GM19395 (cell line): ENCODE data around the gene ATF5.
"Not testable (repeated sequence)": the region's sequence is repeated elsewhere in the genome, so short reads cannot be mapped to it uniquely, and the experiment has no call there.

Experiments
- ATAC-seq: cut with Tn5 transposase; IDR thresholded peaks from one replicate; pipeline ENCODE4 v1.9.1; 2021; ENCODE audit warnings: mild to moderate bottlenecking, moderate library complexity; ENCODE audit not compliant: unreplicated experiment

The ATF5 gene

DNA sequence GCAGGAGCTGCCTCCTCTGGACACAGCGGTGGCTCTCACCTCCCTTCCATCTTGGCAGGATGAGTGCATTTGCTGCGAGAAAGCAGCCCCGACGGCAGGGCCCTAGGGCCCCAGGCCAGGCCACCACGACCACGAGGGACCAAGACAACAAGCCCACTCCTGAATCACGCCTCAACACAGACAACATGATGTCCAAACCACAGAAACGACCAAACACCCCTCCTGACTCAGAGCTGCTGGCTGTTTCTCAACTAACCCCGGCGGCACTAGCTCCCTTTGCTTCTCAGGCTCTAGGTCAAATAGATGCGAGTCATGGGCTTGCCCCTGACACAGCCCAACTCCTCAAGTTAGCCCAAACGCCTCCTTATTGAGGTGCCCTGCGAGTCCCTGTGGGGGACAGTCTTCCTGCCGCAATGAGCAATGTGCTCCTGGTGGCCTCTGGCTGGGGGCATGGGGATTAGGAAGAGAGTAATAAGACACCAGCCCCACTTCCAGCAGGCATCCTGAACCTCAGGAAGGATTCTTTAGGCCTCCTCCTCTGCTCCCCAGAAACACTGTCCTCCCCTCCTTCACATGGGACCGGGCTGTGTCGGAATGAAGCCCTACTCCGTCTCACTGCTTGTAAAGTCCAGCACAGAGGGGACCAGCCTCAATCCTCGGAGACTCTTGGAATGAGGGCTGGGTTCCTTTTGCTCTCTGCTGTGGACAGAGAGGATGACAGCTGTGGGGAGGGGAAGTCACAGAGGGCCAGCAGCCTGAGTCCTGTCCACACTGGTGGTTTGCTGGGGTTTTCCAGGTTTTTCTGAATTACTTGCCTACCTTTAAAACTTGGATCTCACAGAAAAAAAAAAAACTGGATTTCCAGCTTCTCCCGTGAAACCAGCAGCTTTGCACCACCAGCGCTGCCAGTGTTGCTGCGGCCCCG lies 6.9 kb upstream of the ATF5 start:
- no peak for ATAC-seq

DNA sequence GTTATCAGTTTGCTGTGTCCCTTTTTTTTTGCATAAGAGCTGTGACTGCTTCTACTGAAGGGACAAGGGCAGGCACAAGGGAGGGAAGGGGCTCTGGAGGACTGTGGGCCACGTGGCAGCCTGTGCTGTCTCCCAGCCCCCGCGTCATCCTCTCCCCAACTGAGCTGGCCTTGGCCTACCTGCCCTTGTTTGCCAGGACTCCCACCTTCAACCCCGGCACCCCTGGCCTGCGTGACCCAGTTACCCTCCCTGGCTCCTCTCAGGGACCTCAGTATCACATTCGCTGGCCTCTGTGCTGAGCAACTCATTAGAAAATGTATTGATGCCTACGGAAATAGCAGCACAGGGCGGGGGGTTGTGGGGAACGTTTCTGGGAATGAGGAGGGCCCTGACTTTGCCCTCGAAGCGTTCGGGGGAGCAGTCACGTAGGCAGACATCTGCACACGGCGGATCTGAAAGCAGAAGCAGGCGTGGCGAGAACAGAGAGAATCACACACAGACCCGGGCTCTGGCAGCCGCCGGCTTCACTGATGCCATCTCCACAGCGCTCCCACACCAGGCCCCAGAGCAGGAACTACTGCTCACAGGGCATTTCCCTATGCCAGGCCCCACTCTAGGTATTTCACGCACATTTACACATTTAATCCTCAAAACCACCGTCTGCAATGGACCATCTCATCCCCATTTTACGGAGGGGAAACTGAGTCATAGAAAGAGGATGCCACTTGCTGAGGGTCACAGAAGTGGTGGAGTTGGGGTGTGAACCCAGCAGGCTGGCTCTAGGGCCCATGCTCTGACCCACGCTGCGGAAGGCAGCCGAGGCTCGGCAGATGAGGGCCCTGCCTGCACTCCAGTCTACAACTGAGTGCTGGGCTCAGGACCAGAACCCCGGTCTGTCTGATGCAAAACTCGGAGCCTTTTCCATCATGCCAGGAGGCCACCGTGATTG lies 5.7 kb upstream of the ATF5 start:
- no peak for ATAC-seq

DNA sequence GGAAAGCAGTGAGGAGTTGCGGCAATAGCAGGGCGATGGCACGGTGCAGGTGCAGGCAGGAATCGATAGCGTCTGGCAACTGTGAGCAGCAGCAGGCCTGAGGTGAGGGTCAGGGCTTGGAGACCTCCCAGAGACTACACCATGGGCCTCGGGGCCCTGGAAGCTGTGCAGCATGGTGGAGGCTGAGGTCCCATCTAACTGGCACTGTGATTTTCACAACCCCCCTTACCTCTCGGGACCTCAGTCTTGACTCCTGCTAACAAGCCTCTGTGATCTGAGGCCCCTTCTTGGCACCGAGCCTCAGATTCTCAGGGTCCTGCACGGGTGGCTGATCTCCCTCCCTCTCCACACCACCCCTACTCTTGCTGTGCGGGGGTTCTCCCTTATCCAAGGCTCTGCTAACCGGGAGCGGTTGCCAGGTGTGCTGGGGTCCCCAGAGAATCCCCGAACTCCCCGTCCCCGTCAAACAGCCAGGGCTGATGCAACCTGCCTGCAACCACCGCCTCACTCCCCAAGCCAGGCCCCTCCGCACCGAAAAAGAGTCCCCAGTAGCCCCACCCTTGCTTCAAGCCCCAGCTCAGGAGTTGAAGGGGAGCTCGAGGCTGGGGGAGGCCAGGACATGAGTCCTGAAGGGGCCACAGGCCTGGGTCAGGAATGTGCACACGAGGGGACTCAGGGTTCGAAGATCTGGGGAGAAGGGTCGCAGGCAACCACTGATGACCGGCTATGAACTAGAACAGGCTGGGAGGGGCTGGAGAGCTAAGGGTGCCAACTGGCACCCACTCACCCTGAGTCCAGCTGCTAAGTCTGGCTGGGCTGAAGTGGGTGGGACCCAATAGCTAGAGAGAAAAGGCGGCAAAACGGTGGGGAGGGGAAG lies 4.8 kb upstream of the ATF5 start:
- no peak for ATAC-seq

DNA sequence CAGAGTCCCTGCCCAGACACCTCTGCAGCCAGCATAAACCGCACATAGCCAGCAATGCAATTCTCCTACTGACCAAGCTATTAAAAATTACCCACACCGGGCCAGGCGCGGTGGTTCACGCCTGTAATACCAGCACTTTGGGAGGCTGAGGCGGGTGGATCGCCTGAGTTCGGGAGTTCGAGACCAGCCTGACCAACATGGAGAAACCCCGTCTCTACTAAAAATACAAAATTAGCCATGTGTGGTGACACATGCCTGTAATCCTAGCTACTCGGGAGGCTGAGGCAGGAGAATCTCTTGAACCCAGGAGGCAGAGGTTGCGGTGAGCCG lies 4.2 kb upstream of the ATF5 start:
- not testable (repeated sequence) for ATAC-seq

DNA sequence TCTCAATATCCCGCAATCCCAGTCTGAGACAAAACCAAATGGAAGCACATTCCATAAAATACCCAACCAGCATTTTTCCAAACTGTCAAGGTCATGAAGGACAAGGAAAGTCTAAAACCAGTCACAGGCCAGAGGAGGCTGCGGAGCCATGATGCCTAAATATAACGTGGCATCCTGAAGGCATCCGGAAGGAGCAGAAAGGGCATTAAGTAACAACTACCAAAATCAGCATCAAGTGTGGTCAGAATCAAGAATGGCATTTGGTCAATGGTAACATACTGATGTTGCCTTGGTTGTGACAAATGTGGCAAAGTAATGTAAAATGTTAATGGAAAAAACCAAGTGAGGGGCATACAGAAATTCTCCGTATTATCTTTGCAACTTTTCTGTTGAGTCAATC lies 3.5 kb upstream of the ATF5 start:
- no peak for ATAC-seq

DNA sequence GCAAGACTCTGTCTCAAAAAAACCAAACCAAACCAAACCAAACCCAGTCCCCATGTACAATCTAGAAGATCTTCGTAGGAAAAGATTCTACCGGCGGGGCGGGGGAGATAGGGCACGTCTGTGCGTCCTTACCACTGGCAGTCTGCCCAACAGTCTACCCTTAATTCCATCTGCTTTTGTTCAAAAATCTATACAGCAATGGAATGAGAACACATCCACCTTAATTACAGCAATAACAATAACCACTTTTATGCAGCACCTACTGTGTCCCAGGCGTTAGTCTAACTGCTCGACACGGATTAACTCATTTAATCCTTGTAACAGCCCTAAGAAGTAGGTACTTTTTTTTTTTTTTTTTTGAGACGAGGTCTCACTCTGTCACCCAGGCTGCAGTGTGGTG lies 2.5 kb upstream of the ATF5 start:
- no peak for ATAC-seq

DNA sequence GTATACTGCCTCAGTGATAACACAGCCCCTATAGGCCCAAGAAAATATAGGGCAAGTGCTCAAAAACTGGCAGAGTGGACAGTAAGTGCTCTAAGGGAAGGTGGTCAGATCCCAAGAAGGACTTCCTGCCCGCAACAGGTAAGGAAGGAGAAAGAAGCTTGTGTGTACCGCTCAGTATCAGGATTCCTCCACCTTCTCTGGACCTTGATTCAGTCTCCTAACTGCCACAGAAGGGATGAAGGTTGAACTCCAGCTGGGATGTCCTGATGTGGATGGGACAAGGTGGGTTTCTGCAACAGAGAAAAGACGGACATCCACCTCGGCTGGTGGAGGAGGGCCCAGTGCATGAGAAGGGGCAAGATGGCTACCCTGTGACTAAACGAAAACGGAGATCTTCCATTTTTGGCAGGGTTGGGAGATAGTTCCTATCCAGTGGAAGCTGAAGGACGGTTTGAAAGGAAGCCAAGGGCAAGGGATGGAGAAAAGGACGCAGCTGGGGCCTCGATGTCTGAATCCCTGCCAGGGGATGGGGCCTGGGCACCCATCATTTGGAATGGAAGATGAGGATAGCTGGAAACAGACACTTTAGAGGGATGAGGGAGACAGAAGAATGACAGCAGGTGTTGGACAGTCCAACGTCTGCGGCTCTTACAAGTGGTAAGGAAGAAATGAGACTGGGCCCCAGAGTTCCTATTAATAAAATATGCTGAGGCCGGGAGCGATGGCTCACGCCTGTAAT lies 1.3 kb upstream of the ATF5 start:
- ATAC-seq, result no peak

DNA sequence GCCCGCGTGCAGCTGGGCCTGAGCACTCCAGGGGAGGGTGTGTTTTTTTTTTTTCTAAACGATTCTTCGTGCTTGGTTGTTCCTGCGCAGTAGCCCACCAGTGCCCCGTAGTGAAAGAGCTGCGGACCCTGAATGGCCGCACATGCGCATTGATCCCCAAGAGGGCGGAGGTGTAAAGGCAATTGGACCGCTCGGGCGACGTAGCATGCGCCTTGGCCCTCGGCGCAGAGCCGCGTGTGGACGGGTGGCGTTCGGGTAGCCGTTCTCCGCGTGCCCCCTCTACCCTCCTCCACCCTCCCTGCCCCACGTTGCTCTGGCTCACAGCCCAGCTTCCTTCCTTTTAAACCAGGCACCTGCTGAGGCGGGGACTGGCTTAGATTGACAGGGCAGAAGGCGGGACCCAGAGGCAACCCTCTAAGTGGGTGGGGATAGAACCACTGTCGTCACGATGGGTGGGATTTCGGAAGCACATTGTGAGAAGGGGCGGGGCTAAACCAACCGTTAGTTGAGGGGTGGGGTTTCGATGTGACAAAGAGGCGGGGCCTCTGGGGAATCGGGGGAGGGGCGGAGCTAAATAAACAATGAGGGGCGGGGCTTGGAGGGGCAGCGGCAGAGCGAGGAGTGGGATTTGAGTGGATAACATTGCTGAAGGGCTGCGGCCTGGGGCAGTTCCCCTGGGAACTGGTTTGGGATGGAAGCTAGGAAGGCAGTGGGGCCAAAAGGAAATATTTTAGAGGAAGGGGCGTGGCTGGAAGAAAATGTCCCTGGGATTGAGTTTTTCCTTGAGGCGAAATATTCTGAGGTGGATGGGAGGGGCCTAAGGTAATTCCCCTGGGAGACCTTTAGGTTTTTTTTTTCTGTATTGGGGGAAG lies 842 bp downstream of the ATF5 start:
- ATAC-seq, result peak; percentile 76

DNA sequence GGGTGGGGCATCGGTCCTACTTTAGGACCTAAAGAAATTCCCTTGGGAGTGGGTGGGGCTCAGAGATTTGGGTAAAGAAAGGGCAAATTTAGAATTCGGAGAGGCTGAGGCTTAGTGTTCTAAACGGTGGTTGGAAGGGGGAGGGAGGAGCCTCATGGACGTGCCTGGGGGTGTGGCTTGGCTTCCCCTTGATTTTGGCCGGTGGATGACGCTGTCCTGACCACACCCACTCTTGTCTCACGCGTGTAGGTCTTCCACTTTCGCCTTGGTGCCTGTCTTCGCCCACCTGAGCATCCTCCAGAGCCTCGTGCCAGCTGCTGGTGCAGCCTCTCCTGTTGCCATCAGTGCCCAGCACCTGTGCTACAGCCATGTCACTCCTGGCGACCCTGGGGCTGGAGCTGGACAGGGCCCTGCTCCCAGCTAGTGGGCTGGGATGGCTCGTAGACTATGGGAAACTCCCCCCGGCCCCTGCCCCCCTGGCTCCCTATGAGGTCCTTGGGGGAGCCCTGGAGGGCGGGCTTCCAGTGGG lies 1.5 kb downstream of the ATF5 start:
- ATAC-seq, result no peak

DNA sequence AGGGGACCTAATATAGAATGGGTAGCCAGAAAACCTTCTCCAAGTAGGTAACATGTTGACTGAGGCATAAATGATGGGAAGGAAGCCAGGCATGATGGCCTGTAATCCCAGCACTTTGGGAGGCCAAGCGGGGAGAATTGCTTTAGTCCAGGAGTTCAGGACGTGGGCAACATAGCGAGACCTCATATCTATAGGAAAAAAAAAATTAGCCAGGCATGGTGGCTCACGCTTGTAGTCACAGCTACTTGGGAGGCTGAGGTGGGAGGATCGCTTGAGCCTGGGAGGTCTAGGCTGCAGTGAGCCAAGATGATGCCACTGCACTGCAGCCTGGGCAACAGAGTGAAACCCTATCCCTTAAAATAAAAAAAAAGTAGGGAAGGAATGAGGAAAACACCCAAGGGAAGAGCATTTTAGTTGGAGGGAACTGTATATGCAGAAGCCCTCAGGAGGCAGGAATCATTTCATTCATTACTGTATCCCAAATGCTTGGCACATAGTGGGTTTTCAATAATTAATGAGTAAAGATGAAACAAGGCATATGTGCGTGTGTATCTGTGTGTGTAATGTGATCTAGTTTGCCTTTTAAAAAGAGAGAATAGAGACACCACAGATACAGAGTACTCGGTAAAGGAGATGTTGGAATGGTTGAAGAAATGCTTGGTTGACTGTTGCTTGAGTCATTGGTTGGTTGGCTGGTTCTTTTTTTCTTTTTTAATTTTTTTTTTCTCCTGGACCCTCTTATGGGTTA lies 2.5 kb downstream of the ATF5 start:
- no peak for ATAC-seq

DNA sequence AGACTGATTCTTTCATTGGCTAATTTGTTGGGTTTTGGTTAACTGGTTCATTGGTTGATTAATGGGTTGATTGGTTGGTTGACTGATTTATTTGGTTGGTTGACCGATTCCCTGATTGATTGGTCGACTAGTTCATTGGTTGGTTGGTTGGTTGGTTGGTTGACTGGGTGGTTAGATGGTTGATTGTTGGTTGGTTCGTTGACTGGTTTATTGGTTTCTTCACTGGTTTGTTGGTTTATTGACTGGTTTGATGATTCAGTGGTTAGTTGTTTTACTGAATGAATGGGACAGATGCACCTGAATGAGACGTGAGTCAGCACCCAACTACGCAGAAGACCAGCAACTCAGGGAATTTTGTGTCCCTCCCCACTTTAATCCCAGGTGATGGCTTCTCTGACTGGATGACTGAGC lies 3.0 kb downstream of the ATF5 start:
- ATAC-seq, result no peak

DNA sequence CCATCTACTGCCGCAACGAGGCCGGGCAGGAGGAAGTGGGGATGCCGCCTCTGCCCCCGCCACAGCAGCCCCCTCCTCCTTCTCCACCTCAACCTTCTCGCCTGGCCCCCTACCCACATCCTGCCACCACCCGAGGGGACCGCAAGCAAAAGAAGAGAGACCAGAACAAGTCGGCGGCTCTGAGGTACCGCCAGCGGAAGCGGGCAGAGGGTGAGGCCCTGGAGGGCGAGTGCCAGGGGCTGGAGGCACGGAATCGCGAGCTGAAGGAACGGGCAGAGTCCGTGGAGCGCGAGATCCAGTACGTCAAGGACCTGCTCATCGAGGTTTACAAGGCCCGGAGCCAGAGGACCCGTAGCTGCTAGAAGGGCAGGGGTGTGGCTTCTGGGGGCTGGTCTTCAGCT lies 3.7 kb downstream of the ATF5 start:
- ATAC-seq, result no peak

DNA sequence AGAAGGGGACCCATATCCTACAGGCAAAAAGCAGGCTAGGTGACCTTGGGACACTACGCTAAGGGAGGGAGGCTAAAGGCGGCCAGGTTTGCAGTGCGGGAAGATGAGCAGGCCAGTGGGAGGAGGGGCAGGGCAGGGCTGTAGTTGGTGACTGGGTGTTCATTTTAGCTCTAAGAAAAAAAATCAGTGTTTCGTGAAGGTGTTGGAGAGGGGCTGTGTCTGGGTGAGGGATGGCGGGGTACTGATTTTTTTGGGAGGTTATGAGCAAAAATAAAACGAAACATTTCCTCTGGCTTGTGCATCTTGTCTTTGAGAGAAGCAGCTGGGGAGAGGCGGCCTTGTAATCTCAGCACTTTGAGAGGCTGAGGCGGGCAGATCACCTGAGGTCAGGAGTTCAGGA lies 4.6 kb downstream of the ATF5 start:
- ATAC-seq, result no peak

DNA sequence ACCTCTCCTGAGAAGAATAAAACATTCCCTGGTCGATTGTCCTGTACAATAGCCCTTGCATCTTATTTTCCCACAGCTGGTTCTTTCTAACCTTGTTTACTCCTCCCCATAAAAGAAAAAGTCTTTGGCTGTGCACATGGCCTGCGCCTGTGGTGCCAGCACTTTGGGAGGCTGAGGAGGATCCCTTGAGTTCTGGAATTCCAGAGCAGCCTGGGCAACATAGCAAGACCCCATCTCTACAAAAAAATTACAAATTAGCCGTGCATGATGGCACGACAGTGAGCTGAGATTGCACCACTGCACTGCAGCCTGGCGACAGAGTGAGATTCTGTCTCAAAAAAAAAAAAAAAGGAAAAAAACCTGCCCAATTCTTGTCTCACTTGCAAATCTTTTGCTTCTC lies 7.5 kb downstream of the ATF5 start:
- ATAC-seq, result no peak

DNA sequence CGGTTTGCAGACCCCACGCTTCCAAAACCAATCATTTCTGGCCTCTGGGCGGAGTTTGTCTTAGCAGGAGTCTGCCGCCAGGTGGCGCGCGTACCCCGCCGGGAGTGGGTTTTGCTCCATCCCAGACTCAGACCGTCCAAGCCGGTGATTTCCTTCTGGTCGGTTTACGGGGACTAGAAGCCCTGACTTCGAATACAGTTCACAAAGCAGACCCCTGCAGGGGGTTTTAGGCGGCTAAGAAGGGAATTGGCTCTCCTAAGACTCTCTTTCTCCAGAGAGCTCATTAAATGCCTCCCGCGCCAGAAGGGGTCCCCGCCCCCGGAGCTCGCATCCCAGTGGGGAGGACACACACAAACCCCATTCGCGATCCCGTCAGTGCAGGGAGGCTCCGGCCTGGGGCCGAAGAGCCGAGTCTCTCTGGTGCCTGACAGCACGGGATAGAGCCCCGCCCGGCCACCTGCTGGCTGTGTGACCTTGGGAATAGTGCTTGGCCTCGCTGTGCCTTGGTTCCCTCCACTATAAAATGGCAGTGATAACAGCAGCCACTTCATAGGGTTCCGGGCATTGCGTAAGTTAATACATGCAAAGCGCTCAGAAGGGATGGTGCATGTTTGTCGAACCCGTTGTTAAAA lies 8.9 kb downstream of the ATF5 start:
- ATAC-seq, result no peak

DNA sequence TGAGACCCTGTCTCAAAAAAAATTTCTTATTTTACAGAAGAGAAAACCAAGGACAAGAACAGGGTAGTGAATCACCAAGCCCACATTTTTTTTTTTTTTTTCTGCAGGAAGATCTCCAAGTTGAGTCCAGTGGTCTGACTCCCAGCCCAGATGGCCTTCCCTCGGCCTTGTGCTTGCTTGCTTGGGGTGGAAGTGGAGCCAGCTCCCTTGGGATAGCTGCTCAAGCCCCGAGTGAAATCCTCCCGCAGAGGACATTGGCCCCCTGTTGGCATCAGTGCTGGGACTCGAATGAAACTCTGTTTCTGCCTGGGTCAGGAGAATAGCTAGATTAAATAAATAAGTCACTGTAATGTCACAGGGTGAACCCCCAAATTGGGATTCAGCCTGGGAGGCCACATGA lies 9.7 kb downstream of the ATF5 start:
- ATAC-seq, result no peak

DNA sequence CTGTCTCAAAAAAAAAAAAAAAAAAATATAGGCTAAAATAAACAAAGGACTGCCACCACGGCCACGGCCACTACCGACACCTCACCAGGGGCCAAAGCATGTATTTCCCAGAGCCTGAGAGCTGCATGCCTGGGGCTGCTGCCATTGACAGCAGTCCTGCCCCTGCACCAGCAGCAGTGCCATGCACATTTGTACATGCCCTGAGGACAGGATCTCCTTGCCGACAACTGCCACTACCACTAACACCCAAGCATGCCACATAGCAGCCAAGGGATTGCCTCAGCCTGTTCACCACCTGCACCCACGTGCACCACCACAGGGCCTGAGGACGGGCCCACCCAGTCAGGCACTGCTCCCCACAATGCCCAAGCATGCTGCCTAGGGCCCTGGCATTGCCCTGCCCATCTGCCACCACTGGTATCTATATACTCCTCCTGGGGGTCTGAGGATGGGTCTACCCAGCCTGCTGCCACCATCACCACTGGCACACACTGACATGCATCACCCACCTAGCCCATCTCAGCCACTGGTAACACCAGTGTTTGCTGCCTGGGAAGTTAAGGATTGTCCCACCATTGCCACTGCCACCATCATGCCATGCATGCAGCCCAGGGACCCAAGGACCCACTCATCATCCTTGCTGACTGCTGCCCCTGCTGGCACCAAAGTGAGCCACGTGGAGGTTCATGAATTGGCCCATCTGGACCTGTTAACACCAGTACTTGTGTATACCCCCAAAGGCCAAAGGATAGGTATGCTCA lies 10.9 kb downstream of the ATF5 start:
- no peak for ATAC-seq
